ENCODE measurements around the gene KRTAP19-4. TPM values are rescaled to one million over a fixed set of nuclear protein-coding genes. Genes with fewer than 3 reads are reported as not detected.
A peak's percentile ranks its signal among the peaks of the same experiment; 100 is the strongest.
"Not testable (repeated sequence)": the region's sequence is repeated elsewhere in the genome, so short reads cannot be mapped to it uniquely, and the experiment has no call there.

The KRTAP19-4 gene
- polyA plus RNA-seq (ENCODE audit: insufficient read length in 4 of 4): not detected

GRCh38 chr21:30497065-30497464 lies at the start of gene KRTAP19-4:
KRTAP19-4 (minus strand) TSS chr21:30497165; CDS start chr21:30497110, 55 bp downstream.
- DNase-seq (ENCODE audit: low read depth in 4 of 4, low spot score in 3 of 4): no peak

- no peak for DNase-seq (ENCODE audit: low read depth in 4 of 4, low spot score in 3 of 4)
Measured at GRCh38 chr21:30541764-30542163, 44.8 kb upstream of the KRTAP19-4 start, which contains the start of gene KRTAP19-6. KRTAP19-6 (minus strand) TSS chr21:30541864; CDS start chr21:30541833, 31 bp downstream.

- DNase-seq (ENCODE audit: low read depth in 4 of 4, low spot score in 3 of 4): no peak
Measured at GRCh38 chr21:30518876-30519275, 21.9 kb upstream of the KRTAP19-4 start.

- DNase-seq (ENCODE audit: low read depth in 4 of 4, low spot score in 3 of 4): no peak
Measured at GRCh38 chr21:30515681-30516080, 18.7 kb upstream of the KRTAP19-4 start.

- not testable (repeated sequence) for DNase-seq (ENCODE audit: low read depth in 4 of 4, low spot score in 3 of 4)
Measured at GRCh38 chr21:30505621-30506205, 8.7 kb upstream of the KRTAP19-4 start.

- no peak for DNase-seq (ENCODE audit: low read depth in 4 of 4, low spot score in 3 of 4)
Measured at GRCh38 chr21:30502041-30502440, 5.1 kb upstream of the KRTAP19-4 start, which contains the start of gene KRTAP19-5. KRTAP19-5 (minus strand) TSS chr21:30502141; CDS start chr21:30502090, 51 bp downstream.

- DNase-seq (ENCODE audit: low read depth in 4 of 4, low spot score in 3 of 4): no peak
Measured at GRCh38 chr21:30491963-30492428, 5.0 kb downstream of the KRTAP19-4 start, which contains the start of gene KRTAP19-3. KRTAP19-3 (minus strand) TSS chr21:30492013; CDS start chr21:30491957, 56 bp downstream.

- no peak for DNase-seq (ENCODE audit: low read depth in 4 of 4, low spot score in 3 of 4)
Measured at GRCh38 chr21:30487336-30487735, 9.6 kb downstream of the KRTAP19-4 start, which contains the start of gene KRTAP19-2. KRTAP19-2 (minus strand) TSS chr21:30487436; CDS start chr21:30487348, 88 bp downstream.

GRCh38 chr21:30486180-30486579 lies 10.8 kb downstream of the KRTAP19-4 start:
- DNase-seq (ENCODE audit: low read depth in 4 of 4, low spot score in 3 of 4): no peak

GRCh38 chr21:30482130-30482529 lies 14.8 kb downstream of the KRTAP19-4 start:
- DNase-seq (ENCODE audit: low read depth in 4 of 4, low spot score in 3 of 4): no peak

- no peak for DNase-seq (ENCODE audit: low read depth in 4 of 4, low spot score in 3 of 4)
Measured at GRCh38 chr21:30480145-30480544, 16.8 kb downstream of the KRTAP19-4 start, which contains the start of gene KRTAP19-1. KRTAP19-1 (minus strand) TSS chr21:30480367; CDS start chr21:30480317, 50 bp downstream.

GRCh38 chr21:30479259-30479658 lies 17.7 kb downstream of the KRTAP19-4 start:
- DNase-seq (ENCODE audit: low read depth in 4 of 4, low spot score in 3 of 4): no peak

- no peak for DNase-seq (ENCODE audit: low read depth in 4 of 4, low spot score in 3 of 4)
Measured at GRCh38 chr21:30478004-30478403, 19.0 kb downstream of the KRTAP19-4 start.

GRCh38 chr21:30468900-30469714 lies 27.9 kb downstream of the KRTAP19-4 start:
- peak in 2 of 4 donors; percentile 18 to 30 for DNase-seq (ENCODE audit: low read depth in 4 of 4, low spot score in 3 of 4)

GRCh38 chr21:30463713-30464112 lies 33.3 kb downstream of the KRTAP19-4 start:
- DNase-seq (ENCODE audit: low read depth in 4 of 4, low spot score in 3 of 4): no peak

- DNase-seq (ENCODE audit: low read depth in 4 of 4, low spot score in 3 of 4): no peak
Measured at GRCh38 chr21:30448514-30448913, 48.5 kb downstream of the KRTAP19-4 start.

- peak in 1 of 4 donors; percentile 8 for DNase-seq (ENCODE audit: low read depth in 4 of 4, low spot score in 3 of 4)
Measured at GRCh38 chr21:30447056-30447455, 49.9 kb downstream of the KRTAP19-4 start.
